Progenitor cell of endocrine pancreas (in vitro differentiated cells): ENCODE data around the gene PTPRR. TPM values are rescaled to one million over a fixed set of nuclear protein-coding genes. Genes with fewer than 3 reads are reported as not detected.

Experiments
- DNase-seq: peaks from one replicate; pipeline ENCODE4 v3.0.0; 2021; ENCODE audit warnings: low spot score; ENCODE audit not compliant: unreplicated experiment
- H3K27ac Mint-ChIP-seq: 2 replicates; pipeline ENCODE4 v1.8.0; 2021; ENCODE audit warnings: mild to moderate bottlenecking, moderate library complexity, mixed read lengths
- H3K27me3 Mint-ChIP-seq: 2 replicates; pipeline ENCODE4 v1.8.0; 2021; ENCODE audit warnings: mixed read lengths
- H3K36me3 Mint-ChIP-seq: 2 replicates; pipeline ENCODE4 v1.8.0; 2022; ENCODE audit warnings: mixed read lengths; ENCODE audit not compliant: insufficient read depth
- H3K4me1 Mint-ChIP-seq: 2 replicates; pipeline ENCODE4 v1.8.0; 2021; ENCODE audit warnings: low read depth, mixed read lengths
- H3K4me3 Mint-ChIP-seq: 2 replicates; pipeline ENCODE4 v1.8.0; 2021; ENCODE audit warnings: low read depth, mild to moderate bottlenecking, moderate library complexity, mixed read lengths
- H3K9me3 Mint-ChIP-seq: 2 replicates; pipeline ENCODE4 v1.8.0; 2021; ENCODE audit warnings: low read depth, mixed read lengths
- CTCF ChIP-seq: fragments of 200-600 bp; sonication (generic); IDR thresholded peaks from one replicate; pipeline ENCODE4 v1.5.0; 2021; ENCODE audit warnings: antibody characterized with exemption, mild to moderate bottlenecking; ENCODE audit not compliant: unreplicated experiment
- total RNA-seq: library from RNA; stranded (reverse); gene quantifications from 2 replicates; pipeline ENCODE4 v1.2.1, GENCODE V29; 2021

Gene PTPRR
- total RNA-seq, 1 donor from 2014 or later, result 0.38 TPM

DNA sequence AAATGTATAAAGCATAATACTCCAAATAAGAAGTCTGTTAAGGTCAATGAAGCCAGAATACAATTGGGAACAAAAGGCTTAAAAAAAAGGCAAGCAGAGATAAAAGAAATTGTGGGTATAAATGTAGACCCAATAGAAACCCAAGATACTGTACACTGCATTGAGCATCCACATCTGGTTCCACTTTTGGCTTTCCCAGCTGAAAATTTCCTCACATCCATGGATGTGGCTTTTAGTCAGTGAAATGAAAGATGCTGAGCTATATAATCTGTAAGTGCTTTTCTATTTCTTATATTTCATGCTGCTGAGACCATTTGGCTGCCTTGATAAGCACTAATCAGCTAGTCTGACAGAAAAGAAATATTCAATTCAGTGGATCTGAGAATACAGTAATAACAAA lies 83.5 kb downstream of the PTPRR start:
- peaks cover 9% of the 10 kb centered on the region for H3K4me1 Mint-ChIP-seq
- no peak overlapping the region for H3K27ac Mint-ChIP-seq
- no peaks in the 10 kb centered on the region for H3K36me3 Mint-ChIP-seq
- no peaks in the 10 kb centered on the region for H3K27me3 Mint-ChIP-seq
- no peak for TF ChIP-seq CTCF
- no peak overlapping the region for H3K4me3 Mint-ChIP-seq
- no peak for DNase-seq
- peaks cover 4% of the 10 kb centered on the region for H3K9me3 Mint-ChIP-seq

- Mint-ChIP-seq H3K4me3 (no peak overlapping the region), H3K9me3 (peaks cover 4% of the 10 kb centered on the region), H3K4me1 (peaks cover 9% of the 10 kb centered on the region), H3K36me3 (no peaks in the 10 kb centered on the region), H3K27me3 (no peaks in the 10 kb centered on the region), H3K27ac (no peak overlapping the region)
- no peak for TF ChIP-seq CTCF
- no peak for DNase-seq
Measured at GRCh38 chr12:70835948-70836347, 84.6 kb downstream of the PTPRR start.

GRCh38 chr12:70831543-70831942 lies 89.0 kb downstream of the PTPRR start:
- no peak for TF ChIP-seq CTCF
- H3K9me3 Mint-ChIP-seq, result no peaks in the 10 kb centered on the region
- DNase-seq, result no peak
- H3K27ac Mint-ChIP-seq, result no peak overlapping the region
- H3K4me3 Mint-ChIP-seq, result no peak overlapping the region
- no peaks in the 10 kb centered on the region for H3K36me3 Mint-ChIP-seq
- peaks cover 4% of the 10 kb centered on the region for H3K27me3 Mint-ChIP-seq
- H3K4me1 Mint-ChIP-seq, result peaks cover 9% of the 10 kb centered on the region

DNA sequence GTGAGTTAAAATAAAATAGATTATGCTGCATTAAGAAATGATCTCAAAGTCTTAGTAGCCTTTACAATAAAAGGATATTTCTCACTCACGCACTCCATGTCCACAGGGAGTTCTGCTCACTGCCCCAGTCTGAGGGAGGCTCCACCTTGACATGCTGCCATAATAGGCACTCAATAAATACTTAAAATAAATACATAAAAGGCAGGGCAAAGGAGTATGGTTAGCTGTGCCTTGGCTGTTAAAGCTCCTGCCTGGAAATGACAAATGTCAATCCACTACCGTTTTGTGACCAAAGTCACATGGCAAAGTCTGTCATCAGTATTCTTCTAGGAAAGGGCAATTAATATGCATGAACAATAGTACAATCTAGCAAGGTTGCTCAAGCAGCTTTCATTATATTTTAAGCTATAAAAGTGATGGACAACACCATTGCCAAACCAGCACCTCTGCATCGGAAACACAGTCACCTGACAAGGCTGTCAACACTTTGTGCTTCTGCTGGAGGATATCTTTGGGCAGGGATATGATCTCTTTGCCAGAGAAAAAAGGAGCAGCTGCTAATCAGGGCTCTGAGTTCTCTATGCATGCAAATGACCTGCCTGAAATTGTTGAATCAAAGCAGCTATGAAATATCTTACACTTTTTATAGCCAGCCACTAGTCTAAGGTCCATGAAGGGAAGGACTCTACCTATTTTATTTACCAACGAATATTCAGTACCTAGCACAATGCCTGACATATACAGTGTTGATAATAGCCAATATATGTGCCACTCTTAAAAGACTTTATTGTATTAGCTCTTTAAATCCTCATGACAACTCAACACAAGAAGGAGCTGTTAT lies 90.1 kb downstream of the PTPRR start:
- no peak overlapping the region for H3K27ac Mint-ChIP-seq
- H3K9me3 Mint-ChIP-seq, result no peaks in the 10 kb centered on the region
- H3K27me3 Mint-ChIP-seq, result peaks cover 4% of the 10 kb centered on the region
- DNase-seq, result no peak
- no peak overlapping the region for H3K4me3 Mint-ChIP-seq
- no peaks in the 10 kb centered on the region for H3K36me3 Mint-ChIP-seq
- no peak for TF ChIP-seq CTCF
- peaks cover 9% of the 10 kb centered on the region for H3K4me1 Mint-ChIP-seq

DNA sequence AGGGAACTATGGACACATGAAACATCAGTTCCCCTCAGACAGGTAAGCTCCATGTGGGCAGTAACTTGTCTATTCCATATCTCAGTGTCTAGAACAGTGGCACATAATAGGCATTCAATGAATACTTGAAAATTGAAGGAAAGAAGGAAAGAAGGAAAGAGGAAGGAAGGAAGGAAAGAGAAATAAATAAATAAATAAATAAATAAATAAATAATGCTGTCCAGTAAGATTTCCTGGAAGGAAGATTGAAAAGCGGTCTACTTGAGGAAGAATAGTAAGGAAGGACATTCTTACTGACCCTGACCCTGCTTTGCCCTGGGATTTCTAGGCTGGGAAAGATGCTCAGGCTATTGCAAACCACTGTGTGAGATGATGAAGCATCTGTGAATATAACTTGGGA lies 91.5 kb downstream of the PTPRR start:
- no peak for DNase-seq
- Mint-ChIP-seq H3K27me3 (peaks cover 4% of the 10 kb centered on the region), H3K27ac (no peak overlapping the region), H3K36me3 (no peaks in the 10 kb centered on the region), H3K4me3 (no peak overlapping the region), H3K4me1 (peaks cover 16% of the 10 kb centered on the region), H3K9me3 (no peaks in the 10 kb centered on the region)
- no peak for TF ChIP-seq CTCF
